ENCODE results near the gene FBXO40.

- TF ChIP-seq CTCF (IDR thresholded peaks at IDR 0.05) (no peak), EZH2 (IDR thresholded peaks at IDR 0.05; ENCODE audit: borderline replicate concordance, insufficient read depth, low read depth, low read length, poor library complexity, severe bottlenecking) (no peak)
Observed at GRCh38 chr3:121621491-121621890, 28.3 kb downstream of the FBXO40 start.
